Activated naive CD8-positive, alpha-beta T cell treated with anti-CD3 and anti-CD28 coated beads, Interleukin-2, amount 10 ng/mL, durations not matched to agents 7 days and 5 days (primary cell): ENCODE measurements around the gene SPECC1. TPM values are rescaled to one million over a fixed set of nuclear protein-coding genes. Genes with fewer than 3 reads are reported as not detected.

Experiments used
- ATAC-seq: fragments of 150-1000 bp; cut with Tn5 transposase; one replicate; pipeline ENCODE4 v1.10.0; 2021; ENCODE audit warnings: low read depth, moderate library complexity
- POLR2A ChIA-PET: fragments of 350-600 bp; sonication (Branson Sonifier 250); formaldehyde crosslinking; loops from one replicate; lab custom pipeline; 2021; ENCODE audit warnings: antibody characterized with exemption; lab: Charles Lee
- DNase-seq: peaks from one replicate; pipeline ENCODE4 v3.0.0; 2021
- H3K27ac Mint-ChIP-seq: one replicate; pipeline ENCODE4 v1.8.0; 2022; ENCODE audit warnings: mild to moderate bottlenecking, mixed read lengths
- H3K27me3 Mint-ChIP-seq: one replicate; pipeline ENCODE4 v1.8.0; 2022; ENCODE audit warnings: mild to moderate bottlenecking, moderate library complexity, mixed read lengths
- H3K36me3 Mint-ChIP-seq: one replicate; pipeline ENCODE4 v1.8.0; 2021; ENCODE audit warnings: mild to moderate bottlenecking, mixed read lengths
- H3K4me1 Mint-ChIP-seq: one replicate; pipeline ENCODE4 v1.8.0; 2021; ENCODE audit warnings: mixed read lengths
- H3K4me3 Mint-ChIP-seq: one replicate; pipeline ENCODE4 v1.8.0; 2022; ENCODE audit warnings: mild to moderate bottlenecking, moderate library complexity, mixed read lengths
- H3K9me3 Mint-ChIP-seq: one replicate; pipeline ENCODE4 v1.8.0; 2021; ENCODE audit warnings: mixed read lengths
- total RNA-seq, 2 experiments: library from RNA; stranded (reverse); gene quantifications; one replicate each; pipeline ENCODE4 v1.2.3, GENCODE V29; 2021

The SPECC1 gene
- total RNA-seq, 2 experiments from 2014 or later = 8.3 to 10.0 TPM

GRCh38 chr17:20279631-20280030 is 270.5 kb downstream of the SPECC1 start:
- no peaks in the 10 kb centered on the region for H3K9me3 Mint-ChIP-seq
- no peak for DNase-seq
- ATAC-seq = no peak
- H3K27ac Mint-ChIP-seq = no peak overlapping the region
- POLR2A ChIA-PET = no interaction called here
- peaks cover 27% of the 10 kb centered on the region for H3K4me1 Mint-ChIP-seq
- peaks cover 1% of the 10 kb centered on the region for H3K36me3 Mint-ChIP-seq
- peaks cover 8% of the 10 kb centered on the region for H3K27me3 Mint-ChIP-seq
- no peak overlapping the region for H3K4me3 Mint-ChIP-seq

- POLR2A ChIA-PET = no interaction called here
- Mint-ChIP-seq H3K27me3 (peaks cover 8% of the 10 kb centered on the region), H3K4me1 (peaks cover 25% of the 10 kb centered on the region)
Observed at GRCh38 chr17:20280051-20280450, 270.9 kb downstream of the SPECC1 start.

GRCh38 chr17:20280851-20281250 is 271.7 kb downstream of the SPECC1 start:
- Mint-ChIP-seq H3K4me1 (peaks cover 17% of the 10 kb centered on the region), H3K27ac (no peak overlapping the region), H3K36me3 (peaks cover 1% of the 10 kb centered on the region), H3K27me3 (peaks cover 8% of the 10 kb centered on the region), H3K9me3 (no peaks in the 10 kb centered on the region), H3K4me3 (no peak overlapping the region)
- POLR2A ChIA-PET = no interaction called here
- ATAC-seq (no peak), DNase-seq (no peak)

More at GRCh38 chr17:20280051-20280450, 270.9 kb downstream of the SPECC1 start:
- Mint-ChIP-seq H3K36me3 (peaks cover 1% of the 10 kb centered on the region), H3K27ac (no peak overlapping the region), H3K4me3 (no peak overlapping the region), H3K9me3 (no peaks in the 10 kb centered on the region)
- ATAC-seq (no peak), DNase-seq (no peak)

GRCh38 chr17:20281860-20282259 is 272.7 kb downstream of the SPECC1 start:
- DNase-seq (no peak), ATAC-seq (no peak)
- peaks cover 8% of the 10 kb centered on the region for H3K27me3 Mint-ChIP-seq
- peaks cover 1% of the 10 kb centered on the region for H3K36me3 Mint-ChIP-seq
- POLR2A ChIA-PET = no interaction called here
- H3K4me3 Mint-ChIP-seq = no peak overlapping the region
- H3K27ac Mint-ChIP-seq = no peak overlapping the region
- peaks cover 8% of the 10 kb centered on the region for H3K4me1 Mint-ChIP-seq
- H3K9me3 Mint-ChIP-seq = no peaks in the 10 kb centered on the region

GRCh38 chr17:20282526-20283308 is 273.6 kb downstream of the SPECC1 start:
- DNase-seq (no peak), ATAC-seq (no peak)
- peaks cover 8% of the 10 kb centered on the region for H3K27me3 Mint-ChIP-seq
- POLR2A ChIA-PET = no interaction called here
- no peak overlapping the region for H3K4me3 Mint-ChIP-seq
- H3K27ac Mint-ChIP-seq = no peak overlapping the region
- peaks cover 7% of the 10 kb centered on the region for H3K4me1 Mint-ChIP-seq
- H3K36me3 Mint-ChIP-seq = peaks cover 3% of the 10 kb centered on the region
- no peaks in the 10 kb centered on the region for H3K9me3 Mint-ChIP-seq

- Mint-ChIP-seq H3K4me3 (no peak overlapping the region), H3K4me1 (peaks cover 9% of the 10 kb centered on the region), H3K27ac (no peak overlapping the region), H3K36me3 (peaks cover 5% of the 10 kb centered on the region), H3K9me3 (peaks cover 1% of the 10 kb centered on the region), H3K27me3 (peaks cover 8% of the 10 kb centered on the region)
- POLR2A ChIA-PET = no interaction called here
- DNase-seq = no peak
- ATAC-seq = no peak
Observed at GRCh38 chr17:20284022-20284421, 274.9 kb downstream of the SPECC1 start.

GRCh38 chr17:20284570-20285295 is 275.6 kb downstream of the SPECC1 start:
- Mint-ChIP-seq H3K27me3 (peaks cover 8% of the 10 kb centered on the region), H3K4me3 (no peak overlapping the region), H3K36me3 (peaks cover 4% of the 10 kb centered on the region), H3K9me3 (peaks cover 1% of the 10 kb centered on the region), H3K4me1 (peaks cover 7% of the 10 kb centered on the region), H3K27ac (no peak overlapping the region)
- POLR2A ChIA-PET = no interaction called here
- DNase-seq (no peak), ATAC-seq (no peak)

- DNase-seq (no peak), ATAC-seq (no peak)
- H3K9me3 Mint-ChIP-seq = peaks cover 5% of the 10 kb centered on the region
- H3K27ac Mint-ChIP-seq = no peak overlapping the region
- H3K4me1 Mint-ChIP-seq = peaks cover 2% of the 10 kb centered on the region
- H3K4me3 Mint-ChIP-seq = no peak overlapping the region
- no peaks in the 10 kb centered on the region for H3K27me3 Mint-ChIP-seq
- POLR2A ChIA-PET = no interaction called here
- peaks cover 7% of the 10 kb centered on the region for H3K36me3 Mint-ChIP-seq
Observed at GRCh38 chr17:20289984-20290383, 280.8 kb downstream of the SPECC1 start.

- no peak overlapping the region for H3K27ac Mint-ChIP-seq
- H3K4me3 Mint-ChIP-seq = no peak overlapping the region
- DNase-seq = no peak
- peaks cover 2% of the 10 kb centered on the region for H3K4me1 Mint-ChIP-seq
- no peak for ATAC-seq
- POLR2A ChIA-PET = no interaction called here
- peaks cover 5% of the 10 kb centered on the region for H3K9me3 Mint-ChIP-seq
- H3K36me3 Mint-ChIP-seq = peaks cover 7% of the 10 kb centered on the region
- H3K27me3 Mint-ChIP-seq = no peaks in the 10 kb centered on the region
Observed at GRCh38 chr17:20291853-20292252, 282.7 kb downstream of the SPECC1 start.

GRCh38 chr17:20293501-20293900 is 284.3 kb downstream of the SPECC1 start:
- no peaks in the 10 kb centered on the region for H3K4me1 Mint-ChIP-seq
- peaks cover 4% of the 10 kb centered on the region for H3K9me3 Mint-ChIP-seq
- ATAC-seq (no peak), DNase-seq (no peak)
- no peaks in the 10 kb centered on the region for H3K27me3 Mint-ChIP-seq
- POLR2A ChIA-PET = no interaction called here
- no peak overlapping the region for H3K27ac Mint-ChIP-seq
- H3K36me3 Mint-ChIP-seq = peaks cover 3% of the 10 kb centered on the region
- H3K4me3 Mint-ChIP-seq = no peak overlapping the region

- peaks cover 4% of the 10 kb centered on the region for H3K9me3 Mint-ChIP-seq
- ATAC-seq (no peak), DNase-seq (no peak)
- peaks cover 4% of the 10 kb centered on the region for H3K36me3 Mint-ChIP-seq
- H3K4me1 Mint-ChIP-seq = no peaks in the 10 kb centered on the region
- POLR2A ChIA-PET = no interaction called here
- no peaks in the 10 kb centered on the region for H3K27me3 Mint-ChIP-seq
- no peak overlapping the region for H3K27ac Mint-ChIP-seq
- no peak overlapping the region for H3K4me3 Mint-ChIP-seq
Observed at GRCh38 chr17:20294120-20294519, 285.0 kb downstream of the SPECC1 start.

GRCh38 chr17:20299013-20299412 is 289.9 kb downstream of the SPECC1 start:
- H3K4me1 Mint-ChIP-seq = peaks cover 2% of the 10 kb centered on the region
- H3K27ac Mint-ChIP-seq = no peak overlapping the region
- no peak for ATAC-seq
- H3K36me3 Mint-ChIP-seq = peaks cover 4% of the 10 kb centered on the region
- no peak overlapping the region for H3K4me3 Mint-ChIP-seq
- POLR2A ChIA-PET = no interaction called here
- peaks cover 4% of the 10 kb centered on the region for H3K9me3 Mint-ChIP-seq
- peaks cover 2% of the 10 kb centered on the region for H3K27me3 Mint-ChIP-seq
- no peak for DNase-seq

GRCh38 chr17:20300436-20300934 is 291.3 kb downstream of the SPECC1 start:
- no peak for DNase-seq
- peaks cover 5% of the 10 kb centered on the region for H3K36me3 Mint-ChIP-seq
- H3K4me1 Mint-ChIP-seq = peaks cover 5% of the 10 kb centered on the region
- H3K27me3 Mint-ChIP-seq = peaks cover 4% of the 10 kb centered on the region
- no peak for ATAC-seq
- H3K9me3 Mint-ChIP-seq = peaks cover 4% of the 10 kb centered on the region
- H3K4me3 Mint-ChIP-seq = no peak overlapping the region
- H3K27ac Mint-ChIP-seq = no peak overlapping the region
- POLR2A ChIA-PET = no interaction called here
